ENCODE measurements around the gene OSR1.

The OSR1 gene

DNA sequence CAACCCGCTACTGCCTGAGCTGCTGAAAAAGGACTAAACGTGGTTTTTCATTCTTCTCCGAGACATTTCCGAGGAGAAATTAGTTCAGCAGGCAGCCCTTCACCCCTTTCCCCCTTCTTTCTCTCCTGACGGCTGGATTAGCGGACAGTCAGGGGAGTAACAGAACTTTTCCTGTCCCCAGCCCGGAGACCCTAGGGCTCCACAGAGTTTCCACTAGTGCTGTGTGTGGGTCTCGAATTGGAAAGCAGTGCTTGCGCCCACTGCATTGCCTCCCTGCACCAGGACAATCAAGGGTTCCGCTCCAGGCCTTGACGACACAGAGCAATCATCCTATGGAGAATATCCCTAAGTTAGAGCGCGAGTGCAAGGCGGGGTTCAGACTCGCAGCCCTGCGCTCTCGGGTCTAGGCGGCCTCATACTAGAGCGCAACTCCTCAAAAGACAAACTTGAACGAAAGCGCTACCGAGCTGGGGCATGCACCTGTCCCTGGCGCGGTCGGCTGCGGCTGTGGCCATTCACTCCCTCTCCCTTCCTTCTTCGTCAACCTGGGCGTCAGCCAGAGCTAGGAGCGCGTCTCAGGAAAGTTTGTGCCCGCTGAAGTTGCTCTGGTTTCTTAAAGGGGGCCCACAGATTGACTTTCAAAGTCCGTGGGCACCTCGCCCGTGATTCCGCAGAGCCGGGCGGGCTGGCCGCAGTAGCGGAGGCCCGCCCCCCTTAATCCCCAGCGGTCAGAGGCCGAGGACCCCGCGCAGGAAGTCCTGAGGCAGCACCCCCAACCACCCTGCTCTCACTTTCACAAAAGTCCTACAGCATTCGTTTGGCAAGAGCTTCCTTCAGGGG, 801 bp downstream of the OSR1 start:
- DNase-seq: peak; percentile 20

DNA sequence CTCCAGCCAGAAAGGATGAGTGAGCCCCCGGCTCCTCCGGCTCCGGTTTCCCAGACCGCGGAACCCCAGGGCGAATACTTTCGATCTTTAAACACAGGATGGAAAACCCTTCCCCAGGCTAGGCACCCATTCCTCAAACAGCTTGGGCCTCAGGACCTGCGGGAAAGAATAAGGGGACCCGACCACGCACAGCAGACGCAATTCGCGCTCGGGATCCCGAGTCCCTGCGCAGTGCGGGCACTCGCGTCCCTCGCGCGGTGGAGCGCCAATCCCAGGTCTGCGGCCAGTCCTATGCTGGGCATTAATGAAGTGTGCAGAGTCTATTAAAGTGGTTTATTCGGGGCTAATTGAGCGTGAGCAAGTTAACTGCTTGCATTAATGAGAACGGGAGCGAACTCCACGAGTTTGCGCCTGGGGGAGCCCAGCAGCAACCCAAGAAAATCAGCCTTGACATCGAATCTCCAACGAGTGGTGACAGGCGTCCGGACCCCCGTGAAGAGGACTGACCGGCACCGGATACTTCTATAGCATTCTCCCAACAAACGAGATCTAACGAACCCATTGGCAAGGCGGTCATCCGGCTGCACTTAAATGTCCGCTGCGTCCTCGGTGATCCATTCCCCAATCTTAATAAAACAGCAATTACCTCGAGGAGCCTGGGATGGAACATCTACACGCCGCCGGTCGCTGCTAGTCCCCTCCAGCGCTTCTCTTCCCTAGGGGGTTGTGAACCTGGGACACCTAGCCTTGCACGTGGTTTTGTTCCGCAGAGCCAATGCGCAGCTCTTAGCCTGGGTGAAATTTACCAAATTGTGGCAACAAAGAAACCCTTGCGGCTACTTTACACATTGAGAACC, 1.6 kb downstream of the OSR1 start:
- peak; percentile 7 for DNase-seq

DNA sequence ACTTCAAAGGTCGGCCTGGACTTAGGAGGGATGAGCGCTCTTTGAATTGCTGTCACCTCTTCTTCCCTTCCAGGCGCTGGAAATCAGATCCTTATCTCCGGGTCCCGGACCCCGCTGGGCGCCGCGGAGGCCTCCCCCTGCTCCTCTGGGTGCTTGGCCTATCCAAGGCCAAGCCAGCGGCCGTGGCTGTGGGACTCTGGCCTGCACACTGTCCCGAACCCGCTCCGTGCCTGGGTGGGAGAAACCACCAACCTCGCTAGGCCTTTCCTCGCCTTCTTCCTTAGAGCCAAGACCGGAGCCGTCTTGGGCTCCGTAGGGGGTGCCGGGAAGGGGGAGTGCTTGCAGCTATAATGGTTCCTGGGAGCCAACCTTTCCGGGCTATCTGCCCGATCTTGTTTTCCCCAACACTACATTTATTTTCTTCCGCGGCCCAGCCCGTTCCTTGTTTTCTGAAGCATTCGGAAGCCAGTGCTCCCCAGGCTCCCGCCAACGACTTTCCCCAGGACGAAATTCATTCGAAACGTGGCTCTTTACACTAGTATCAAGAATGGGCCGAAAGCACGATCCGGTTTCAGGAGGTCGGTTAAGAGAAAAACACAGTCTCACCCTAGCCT, 2.4 kb downstream of the OSR1 start:
- no peak for DNase-seq

DNA sequence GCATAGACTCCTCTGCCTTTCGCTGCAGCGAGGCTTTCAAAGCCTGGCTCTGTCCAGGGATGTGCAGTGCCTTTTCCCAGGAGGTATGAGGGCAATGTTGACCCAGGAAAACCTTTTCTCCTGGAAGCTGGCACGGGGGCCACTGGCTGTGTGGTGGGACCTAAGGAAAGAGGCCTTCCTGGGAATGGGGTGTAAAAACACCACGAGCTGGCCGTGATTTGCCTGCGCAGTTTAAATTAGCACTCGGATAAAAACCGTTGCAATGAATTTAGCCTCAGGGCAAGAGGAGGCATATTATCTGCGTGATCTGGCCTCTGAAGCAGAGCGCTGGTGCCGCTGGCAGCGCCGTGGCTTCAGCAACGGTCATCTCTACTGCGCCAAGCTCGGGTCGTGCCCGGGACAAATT, 3.0 kb downstream of the OSR1 start:
- no peak for DNase-seq

DNA sequence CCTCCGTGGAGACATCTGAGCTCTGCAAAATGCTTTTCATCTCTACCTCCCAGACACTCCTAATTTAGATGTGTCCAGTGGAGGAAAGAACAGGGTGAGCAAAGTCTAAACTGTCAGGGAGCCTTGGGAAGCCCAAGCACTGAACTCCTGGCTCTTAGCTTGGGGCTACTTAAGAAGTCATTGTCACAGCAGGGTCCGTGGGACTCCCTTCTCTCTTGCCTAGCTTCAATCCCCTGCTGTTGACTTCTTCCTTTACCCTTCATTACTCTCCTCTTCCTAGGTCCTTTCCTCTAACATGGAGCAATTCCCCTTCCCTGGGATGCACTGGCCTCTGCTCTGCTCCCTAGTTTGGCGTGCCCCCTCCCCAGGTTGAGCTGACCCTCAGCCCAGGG, 3.4 kb downstream of the OSR1 start:
- DNase-seq: no peak

DNA sequence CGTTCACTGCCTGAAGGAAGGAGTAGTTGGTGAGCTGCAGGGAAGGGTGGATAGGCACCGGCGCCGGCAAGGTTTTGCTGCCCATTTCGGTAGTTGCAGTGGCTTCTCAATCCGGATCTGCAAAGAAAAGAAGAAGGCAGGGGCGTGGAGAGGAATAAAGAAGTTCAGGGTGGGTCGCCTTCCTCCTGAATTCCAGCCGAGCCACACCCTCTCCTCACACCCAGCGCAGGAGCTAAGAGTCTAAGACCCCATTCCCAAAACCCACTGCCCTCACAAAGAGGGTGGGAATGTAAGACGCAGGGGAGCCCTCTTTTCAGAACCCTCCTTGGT, 4.7 kb downstream of the OSR1 start:
- DNase-seq: no peak

DNA sequence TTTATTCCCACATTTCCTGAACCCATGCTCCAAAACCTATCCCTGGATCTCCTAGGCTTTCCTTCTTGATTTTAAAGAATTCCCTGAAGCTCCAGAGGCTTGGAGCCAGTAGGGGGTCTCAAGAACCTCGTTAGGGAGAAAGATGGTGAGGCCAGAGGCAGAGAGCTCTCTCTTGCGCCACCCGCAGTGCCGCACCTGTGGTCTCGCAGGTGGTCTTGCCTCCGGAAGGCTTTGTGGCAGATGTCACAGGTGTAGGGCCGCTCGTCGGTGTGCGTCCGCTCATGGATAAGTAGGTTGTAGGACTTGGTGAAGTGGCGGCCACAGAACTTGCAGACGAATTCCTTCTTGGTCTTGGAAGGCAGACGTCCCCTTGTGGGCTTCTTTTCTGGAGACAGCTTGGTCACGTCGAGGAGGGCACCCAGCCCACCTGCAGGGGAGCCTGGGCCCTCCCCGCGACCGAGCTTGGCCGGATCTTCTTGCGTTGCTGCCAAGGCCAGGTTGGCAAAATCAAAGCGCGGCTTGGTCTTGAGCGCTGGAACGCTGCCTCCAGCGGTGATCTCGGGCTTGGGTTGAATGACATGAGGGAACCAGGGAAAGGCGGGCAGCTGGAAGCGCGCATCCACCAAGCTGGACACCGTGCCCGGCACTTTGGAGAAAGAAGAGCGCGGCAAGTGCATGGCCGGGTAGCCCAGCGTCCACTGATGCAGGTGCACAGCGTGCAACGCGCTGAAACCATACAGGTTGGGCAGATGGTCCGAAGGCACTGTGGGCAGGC, 5.3 kb downstream of the OSR1 start:
- no peak for DNase-seq

DNA sequence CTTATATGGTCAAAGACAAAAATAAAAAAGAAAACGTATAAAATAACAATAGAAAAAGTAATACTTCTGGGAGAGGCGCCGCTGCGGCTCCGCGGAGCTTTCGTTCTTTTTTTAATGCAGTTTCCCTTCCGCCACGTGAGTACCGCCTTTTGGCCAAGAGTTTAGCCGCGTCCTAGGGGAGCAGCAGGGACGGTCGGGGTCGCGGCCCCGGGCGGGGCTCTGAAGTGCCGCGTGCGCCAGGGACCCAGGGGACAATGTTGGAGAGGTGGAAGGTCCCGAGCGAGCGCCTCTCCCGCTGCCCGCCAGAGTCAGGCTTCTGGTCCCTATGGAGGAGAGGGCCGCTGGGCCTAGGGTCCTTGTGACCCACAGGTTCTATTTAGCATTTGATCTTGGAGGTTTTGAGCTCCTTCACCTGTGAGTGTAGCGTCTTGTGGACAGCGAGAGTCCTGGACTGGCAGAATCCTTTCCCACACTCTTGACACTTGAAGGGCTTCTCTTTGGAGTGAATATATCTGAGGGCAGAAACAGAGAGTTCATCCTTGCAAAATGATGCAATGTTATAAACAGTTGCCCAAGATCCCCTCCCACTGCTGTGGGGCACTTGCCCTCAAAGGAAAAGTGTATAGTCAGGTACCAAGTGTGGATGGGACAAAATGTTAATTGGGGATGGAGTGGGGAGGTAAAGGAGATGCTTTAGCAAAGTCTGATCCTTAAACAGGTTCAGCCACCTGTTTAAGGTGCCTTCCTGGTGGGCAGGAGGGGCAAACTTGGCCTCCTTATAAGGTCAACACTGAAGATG, 6.3 kb downstream of the OSR1 start:
- DNase-seq: peak; percentile 19

DNA sequence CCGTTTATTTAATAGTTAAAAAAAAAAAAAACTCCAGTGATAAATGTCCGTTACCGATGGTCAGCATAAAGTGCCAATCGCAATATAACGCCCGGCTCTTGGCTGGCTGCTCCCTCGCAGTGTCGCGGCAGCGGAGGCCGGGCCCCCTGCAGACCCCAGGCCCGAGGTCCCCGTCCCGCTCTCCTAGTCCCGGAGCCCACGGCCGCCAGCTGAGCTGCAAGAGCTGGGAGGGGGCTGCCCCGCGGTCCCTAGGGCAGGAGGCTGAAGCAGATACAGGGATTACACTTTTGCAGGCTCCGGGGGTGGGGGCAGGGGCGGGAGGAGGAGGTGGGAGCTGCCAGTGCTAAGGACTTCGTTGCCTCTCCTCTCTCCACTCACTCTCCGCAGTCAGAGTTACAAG, 6.9 kb downstream of the OSR1 start:
- DNase-seq: no peak

DNA sequence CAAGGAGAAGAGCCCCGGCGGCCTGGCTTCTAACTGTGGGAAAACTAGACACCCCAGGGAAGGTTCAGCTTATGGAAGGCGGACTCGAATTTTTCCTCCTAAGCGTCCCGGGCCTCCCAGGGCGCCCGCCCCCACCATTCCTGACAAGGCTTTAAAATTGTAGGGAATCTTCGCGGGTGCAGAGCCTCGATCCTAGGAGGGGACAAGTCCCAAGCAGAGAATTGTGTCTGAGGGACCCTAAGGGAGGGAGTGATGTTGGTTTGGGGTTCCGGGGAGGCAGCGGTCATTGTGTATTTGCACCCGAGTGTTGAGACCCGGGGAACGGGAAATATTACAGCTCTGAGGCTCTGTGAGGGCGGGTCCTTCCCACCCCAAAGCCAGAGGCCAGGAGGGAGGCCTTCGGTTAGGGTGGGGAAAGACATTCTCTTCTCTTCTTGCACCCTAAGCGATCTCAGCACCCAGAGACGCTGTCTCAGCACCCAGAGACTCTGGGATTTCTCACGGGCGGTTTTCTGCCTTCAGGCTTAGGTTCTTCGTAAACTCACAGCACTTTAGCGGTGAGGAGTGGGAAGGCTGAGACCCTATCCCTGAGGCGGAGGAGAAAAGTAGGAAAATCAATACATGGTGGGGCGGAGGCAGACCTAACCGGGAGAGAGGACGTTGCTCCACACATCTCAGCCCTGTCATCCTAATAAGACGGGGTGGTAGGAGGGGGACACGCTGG, 7.6 kb downstream of the OSR1 start:
- DNase-seq: no peak

DNA sequence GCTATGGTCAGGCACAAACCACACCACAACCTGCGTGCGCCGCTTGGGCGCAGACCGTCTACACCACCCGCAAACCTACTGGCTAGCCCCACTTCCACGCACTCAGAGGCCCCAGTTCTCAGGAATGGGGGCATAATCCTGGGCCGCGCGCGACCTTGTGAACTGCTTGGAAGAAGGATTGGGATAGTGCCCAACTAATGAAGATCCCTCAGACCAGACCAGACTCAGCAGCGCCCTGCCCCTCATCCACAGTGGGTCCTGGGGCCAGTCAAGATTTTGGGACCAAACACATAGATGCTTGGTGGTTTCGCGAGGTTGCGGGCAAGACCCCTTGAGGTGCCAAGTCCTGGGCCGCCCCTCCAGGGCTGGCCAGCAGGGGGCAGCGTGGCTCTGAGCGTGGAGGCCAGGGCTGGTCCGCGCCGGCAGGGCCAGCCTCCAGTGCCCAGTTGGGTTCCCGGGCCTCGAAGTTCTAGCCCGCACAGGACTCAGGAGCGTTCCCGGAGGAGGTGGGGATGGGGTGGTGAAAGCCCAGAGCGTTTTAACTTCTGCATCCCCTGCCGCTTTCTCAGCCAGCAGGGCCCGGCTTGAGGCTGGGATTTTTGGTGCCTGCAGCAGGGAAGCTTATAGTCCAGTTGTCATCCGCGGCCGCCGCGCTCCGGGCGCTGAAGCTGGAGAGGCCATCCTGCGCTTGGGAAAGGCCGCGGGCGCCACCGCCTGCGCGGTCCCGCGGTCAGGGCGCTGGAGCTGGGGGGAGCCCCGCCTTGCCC, 8.3 kb downstream of the OSR1 start:
- peak; percentile 71 for DNase-seq

DNA sequence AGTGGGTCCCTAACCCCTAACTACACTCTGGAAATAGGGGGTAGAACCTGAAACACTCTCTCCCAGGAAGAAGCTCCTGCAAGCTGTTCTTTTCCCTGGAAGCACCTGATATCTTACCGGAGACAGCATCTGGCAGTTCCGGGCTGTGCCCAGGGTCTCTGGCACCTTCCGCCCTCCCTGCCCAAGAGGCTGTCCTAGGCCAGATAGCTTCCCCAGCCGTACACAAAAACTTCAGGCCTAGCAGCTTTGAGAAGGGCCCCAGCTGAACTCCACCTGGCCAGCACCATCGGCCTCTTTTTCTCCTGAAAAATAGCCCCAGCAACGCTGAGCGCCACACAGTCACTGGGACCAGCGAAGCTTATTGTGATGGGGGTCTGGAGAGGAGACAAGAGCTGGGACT, 9.7 kb downstream of the OSR1 start:
- no peak for DNase-seq

DNA sequence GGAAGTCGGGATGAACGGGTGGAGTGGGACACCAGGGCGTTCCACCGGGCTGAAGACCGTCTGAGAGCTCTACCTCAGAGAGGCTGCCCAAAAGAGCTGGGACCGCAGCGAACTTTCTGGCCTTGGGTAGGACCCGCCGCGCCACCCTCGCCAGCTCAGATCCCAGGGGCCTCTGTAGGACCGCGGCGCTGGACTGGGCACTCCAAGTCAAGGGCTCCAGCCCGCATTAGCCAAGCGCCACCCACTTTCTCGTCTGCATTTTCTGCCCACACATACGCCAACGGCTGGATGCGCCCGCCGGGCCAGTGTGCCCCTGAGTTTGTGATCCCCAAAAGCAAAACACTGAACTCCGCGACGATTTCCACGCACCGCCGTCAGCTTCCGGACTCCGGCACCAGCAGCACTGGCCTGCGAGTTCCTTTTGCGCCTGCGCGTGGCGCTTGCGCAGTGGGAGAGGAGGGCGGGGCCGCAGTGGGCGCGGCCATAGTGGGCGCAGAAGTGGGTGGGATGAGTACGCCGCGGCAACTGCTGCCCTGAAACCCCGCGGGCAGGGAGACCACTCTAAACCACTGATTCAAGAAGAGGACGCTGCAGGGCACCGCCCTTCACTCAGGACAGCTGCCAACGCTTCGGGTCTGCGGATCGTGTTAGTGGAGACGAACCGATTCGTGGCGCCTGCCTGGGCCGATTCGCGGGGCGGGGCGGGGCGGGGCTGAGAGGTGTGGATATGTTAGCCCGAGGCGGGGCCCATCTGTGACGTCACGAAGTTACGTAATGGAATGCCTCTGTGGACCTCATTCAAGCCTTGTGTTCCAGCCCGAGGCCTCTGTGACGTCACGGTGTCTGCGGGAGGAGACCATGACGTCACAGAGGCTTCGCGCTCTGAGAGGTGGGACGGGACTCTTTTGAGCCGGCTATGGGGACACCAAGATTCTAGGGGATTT, 10.5 kb downstream of the OSR1 start:
- peak; percentile 95 for DNase-seq

DNA sequence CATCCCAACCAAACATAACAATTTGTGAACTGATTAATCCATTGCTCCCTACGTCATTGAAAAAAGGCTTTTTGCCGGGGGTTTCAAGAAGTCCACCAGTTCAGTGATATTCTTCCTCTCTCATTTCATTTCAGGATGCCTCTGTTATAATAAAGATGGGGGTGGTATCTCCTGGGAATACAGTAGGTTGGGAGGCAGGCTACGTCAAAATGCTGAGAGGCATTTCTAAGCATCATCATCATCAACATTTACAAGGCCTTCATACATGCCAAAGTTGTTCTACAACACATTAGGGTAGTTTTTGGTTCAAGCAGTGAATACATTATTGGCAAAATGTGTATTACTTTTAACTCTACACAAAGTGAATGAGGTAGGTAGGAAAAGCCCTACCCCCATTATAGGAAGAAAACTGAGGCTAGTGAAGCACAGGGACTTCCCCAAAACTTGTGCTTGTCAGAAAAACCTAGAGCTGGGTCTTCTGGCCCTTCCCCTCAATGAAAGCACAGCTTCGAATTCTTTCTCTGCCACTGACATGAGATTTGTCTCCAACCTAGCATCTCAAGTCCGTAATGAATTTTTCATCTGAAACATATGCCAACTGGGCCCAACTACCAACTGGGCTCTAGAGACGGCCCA, 11.3 kb downstream of the OSR1 start:
- no peak for DNase-seq

DNA sequence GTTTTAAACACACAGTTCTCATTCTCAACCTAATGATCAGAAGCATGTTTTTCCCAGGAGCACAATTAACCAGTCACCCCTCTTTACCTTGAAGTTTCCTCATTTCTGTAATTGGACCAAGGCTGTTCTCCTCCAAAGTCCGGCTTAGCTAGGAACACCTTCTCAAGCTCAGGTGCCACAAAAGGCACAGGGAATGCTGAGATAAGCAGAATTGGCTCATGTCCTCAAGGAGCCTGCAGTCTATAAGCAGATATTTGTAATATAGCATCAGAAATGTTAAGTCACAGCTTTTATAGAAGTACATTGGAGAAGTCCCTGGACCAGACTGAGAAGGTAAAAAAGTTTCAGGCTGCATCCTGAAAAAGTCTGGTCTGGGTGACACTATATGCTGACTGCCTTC, 20.7 kb downstream of the OSR1 start:
- no peak for DNase-seq

DNA sequence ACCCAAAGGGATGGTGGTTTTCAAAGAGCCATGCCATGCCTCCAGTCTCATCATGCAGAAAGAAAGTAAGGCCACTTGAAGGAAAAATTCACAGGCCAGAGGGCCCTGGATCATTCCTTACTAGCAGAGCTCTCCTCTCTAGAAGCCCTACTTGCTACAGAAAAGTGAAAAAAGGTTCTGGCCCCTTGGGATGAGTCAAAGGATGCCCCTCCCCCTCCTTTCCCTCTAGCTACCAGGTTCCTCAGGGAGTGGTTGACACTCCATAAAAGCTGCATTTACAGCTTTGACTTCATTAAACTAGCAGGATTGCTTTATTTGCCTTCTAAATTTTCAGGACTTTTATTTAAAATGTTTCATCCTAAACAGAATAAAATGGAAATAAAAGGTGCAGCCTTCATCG, 21.2 kb downstream of the OSR1 start:
- no peak for DNase-seq

DNA sequence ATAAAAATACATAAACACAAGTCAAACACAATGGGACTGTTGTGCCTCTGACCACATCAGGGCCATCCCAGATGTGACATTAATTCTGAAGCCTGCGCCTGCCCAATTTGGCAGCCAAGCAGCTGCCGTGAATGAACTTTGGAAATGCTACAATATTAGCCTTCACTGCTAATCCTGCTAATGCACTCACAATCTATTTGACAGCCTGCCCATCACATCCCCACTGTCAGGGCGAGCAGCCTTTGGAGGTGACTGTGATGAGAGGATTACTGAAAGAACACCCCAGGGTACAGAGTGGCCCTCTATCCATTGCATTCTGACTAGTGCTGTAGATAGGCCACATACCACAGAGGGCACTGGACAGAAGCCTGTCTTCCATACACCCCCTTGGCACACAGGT, 21.6 kb downstream of the OSR1 start:
- DNase-seq: no peak

DNA sequence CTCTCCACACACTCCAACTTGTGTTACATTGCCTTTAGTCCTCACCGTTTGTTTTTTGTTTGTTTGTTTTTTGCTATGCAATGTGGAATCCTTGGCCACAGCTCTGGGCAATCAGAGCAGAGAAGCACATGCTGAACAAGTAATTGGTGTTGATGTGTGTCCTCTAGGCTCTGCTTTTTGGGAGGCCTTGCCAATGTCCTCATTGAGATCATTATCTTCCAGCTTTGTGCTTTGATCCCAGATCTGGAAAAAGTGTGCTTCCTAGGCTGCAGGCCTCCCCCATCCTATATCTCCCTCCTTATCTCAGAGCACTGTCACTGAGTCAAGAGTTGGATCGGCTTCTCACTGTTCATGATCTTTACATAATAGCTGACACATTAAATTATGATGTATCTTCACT, 25.9 kb downstream of the OSR1 start:
- DNase-seq: no peak

DNA sequence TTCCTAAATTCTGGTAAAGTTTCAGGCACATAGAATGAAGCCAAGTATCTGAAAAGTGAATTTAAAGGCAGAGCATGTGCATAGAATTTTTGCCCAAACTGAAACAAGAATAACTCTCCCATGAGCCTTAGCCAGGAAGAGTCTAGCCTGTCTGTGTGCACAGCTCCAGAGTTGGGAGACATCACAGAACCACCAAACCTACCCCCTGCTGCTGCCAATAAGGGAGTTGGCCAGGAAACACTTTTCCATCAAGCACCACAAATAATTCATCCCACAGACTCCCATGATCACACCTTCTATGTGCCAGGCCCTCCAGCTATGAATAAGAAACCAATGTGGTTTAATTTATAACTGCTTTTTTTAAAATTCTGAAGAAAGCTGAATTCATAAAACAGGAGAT, 27.0 kb downstream of the OSR1 start:
- DNase-seq: no peak

All from activated CD4-positive, alpha-beta T cell treated with anti-CD3 and anti-CD28 coated beads for 48 hours (primary cell).